Measurements from ENCODE around the gene TFIP11.

Gene TFIP11

GRCh38 chr22:26503758-26504157, 8.5 kb downstream of the TFIP11 start:
- DNase-seq (ENCODE audit: low read depth): no peak

GRCh38 chr22:26502688-26503561, 9.3 kb downstream of the TFIP11 start:
- DNase-seq (ENCODE audit: low read depth): peak; percentile 19

GRCh38 chr22:26501996-26502395, 10.3 kb downstream of the TFIP11 start:
- no peak for DNase-seq (ENCODE audit: low read depth)

GRCh38 chr22:26499188-26499703, 13.0 kb downstream of the TFIP11 start:
- DNase-seq (ENCODE audit: low read depth): no peak

GRCh38 chr22:26496456-26496855, 15.8 kb downstream of the TFIP11 start:
- DNase-seq (ENCODE audit: low read depth): no peak

GRCh38 chr22:26494506-26494905, 17.8 kb downstream of the TFIP11 start:
- DNase-seq (ENCODE audit: low read depth): no peak

- DNase-seq (ENCODE audit: low read depth): no peak
Observed at GRCh38 chr22:26492220-26492619, 20.1 kb downstream of the TFIP11 start.

GRCh38 chr22:26489447-26490036, 22.7 kb downstream of the TFIP11 start:
- no peak for DNase-seq (ENCODE audit: low read depth)

GRCh38 chr22:26487996-26488395, 24.3 kb downstream of the TFIP11 start:
- DNase-seq (ENCODE audit: low read depth): no peak

- DNase-seq (ENCODE audit: low read depth): no peak
Observed at GRCh38 chr22:26486394-26486793, 25.9 kb downstream of the TFIP11 start.

- DNase-seq (ENCODE audit: low read depth): no peak
Observed at GRCh38 chr22:26485806-26486390, 26.4 kb downstream of the TFIP11 start.

- no peak for DNase-seq (ENCODE audit: low read depth)
Observed at GRCh38 chr22:26485013-26485412, 27.3 kb downstream of the TFIP11 start.

GRCh38 chr22:26484360-26484706, 27.9 kb downstream of the TFIP11 start:
- DNase-seq (ENCODE audit: low read depth): no peak

GRCh38 chr22:26483439-26484359, 28.6 kb downstream of the TFIP11 start, which contains the start of the genes HPS4 and SRRD:
Gene HPS4 (minus strand): TSS chr22:26483783. CDS start chr22:26481762, 2,021 bp downstream.
Gene SRRD (plus strand): TSS chr22:26483877. CDS start chr22:26483891, 14 bp downstream.
- DNase-seq (ENCODE audit: low read depth): peak; percentile 89

GRCh38 chr22:26483043-26483438, 29.2 kb downstream of the TFIP11 start:
- DNase-seq (ENCODE audit: low read depth): no peak

- DNase-seq (ENCODE audit: low read depth): no peak
Observed at GRCh38 chr22:26482161-26482560, 30.1 kb downstream of the TFIP11 start.

- no peak for DNase-seq (ENCODE audit: low read depth)
Observed at GRCh38 chr22:26481694-26482093, 30.6 kb downstream of the TFIP11 start.

- DNase-seq (ENCODE audit: low read depth): no peak
Observed at GRCh38 chr22:26481112-26481693, 31.1 kb downstream of the TFIP11 start.

- DNase-seq (ENCODE audit: low read depth): no peak
Observed at GRCh38 chr22:26480611-26480932, 31.7 kb downstream of the TFIP11 start.

- DNase-seq (ENCODE audit: low read depth): no peak
Observed at GRCh38 chr22:26479792-26480610, 32.3 kb downstream of the TFIP11 start.
